Activated T-helper 9 cell treated with anti-CD3 and anti-CD28 coated beads, Interleukin-2, amount 50 U/mL, for 16 hours (primary cell): Measurements from ENCODE around the gene HLA-DPA1.

ENCODE experiments used
- DNase-seq: peaks from one replicate; pipeline ENCODE4 v3.0.0-alpha.2; 2020; ENCODE audit warnings: low read depth

The HLA-DPA1 gene

GRCh38 chr6:33088931-33089620 is 15.6 kb upstream of the HLA-DPA1 start:
- no peak for DNase-seq

GRCh38 chr6:33088258-33088930 is 14.9 kb upstream of the HLA-DPA1 start:
- DNase-seq, result no peak

GRCh38 chr6:33085627-33086026 is 12.2 kb upstream of the HLA-DPA1 start:
- no peak for DNase-seq

- DNase-seq, result no peak
These were observed 9.3 kb upstream of the HLA-DPA1 start for GRCh38 chr6:33082702-33083101.

GRCh38 chr6:33081098-33081824 is 7.8 kb upstream of the HLA-DPA1 start:
- no peak for DNase-seq

- no peak for DNase-seq
These were observed 7.0 kb upstream of the HLA-DPA1 start for GRCh38 chr6:33080127-33081089.

GRCh38 chr6:33079580-33079979 is 6.1 kb upstream of the HLA-DPA1 start:
- no peak for DNase-seq

GRCh38 chr6:33078919-33079521 is 5.6 kb upstream of the HLA-DPA1 start:
- DNase-seq, result no peak

- no peak for DNase-seq
These were observed 5.0 kb upstream of the HLA-DPA1 start for GRCh38 chr6:33078442-33078841.

- DNase-seq, result no peak
These were observed 4.5 kb upstream of the HLA-DPA1 start for GRCh38 chr6:33077908-33078307.

- no peak for DNase-seq
These were observed 3.0 kb upstream of the HLA-DPA1 start for GRCh38 chr6:33076406-33076934.

- DNase-seq, result no peak
These were observed 2.3 kb upstream of the HLA-DPA1 start, which contains the start of gene HLA-DPB1 for GRCh38 chr6:33075568-33076405. TSS of gene HLA-DPB1 (plus strand) at chr6:33075990. CDS start at chr6:33076042, 52 bp downstream.

GRCh38 chr6:33075208-33075567 is 1.7 kb upstream of the HLA-DPA1 start:
- DNase-seq, result no peak

- no peak for DNase-seq
These were observed 845 bp downstream of the HLA-DPA1 start for GRCh38 chr6:33072508-33073100.

- no peak for DNase-seq
These were observed 1.9 kb downstream of the HLA-DPA1 start for GRCh38 chr6:33071569-33071968.

GRCh38 chr6:33070909-33071308 is 2.5 kb downstream of the HLA-DPA1 start:
- DNase-seq, result no peak

GRCh38 chr6:33069021-33069738 is 4.3 kb downstream of the HLA-DPA1 start:
- no peak for DNase-seq

GRCh38 chr6:33066917-33067521 is 6.4 kb downstream of the HLA-DPA1 start:
- DNase-seq, result no peak

GRCh38 chr6:33065312-33065711 is 8.1 kb downstream of the HLA-DPA1 start:
- DNase-seq, result no peak
